ENCODE measurements around the gene LAGE3.

The LAGE3 gene

DNA sequence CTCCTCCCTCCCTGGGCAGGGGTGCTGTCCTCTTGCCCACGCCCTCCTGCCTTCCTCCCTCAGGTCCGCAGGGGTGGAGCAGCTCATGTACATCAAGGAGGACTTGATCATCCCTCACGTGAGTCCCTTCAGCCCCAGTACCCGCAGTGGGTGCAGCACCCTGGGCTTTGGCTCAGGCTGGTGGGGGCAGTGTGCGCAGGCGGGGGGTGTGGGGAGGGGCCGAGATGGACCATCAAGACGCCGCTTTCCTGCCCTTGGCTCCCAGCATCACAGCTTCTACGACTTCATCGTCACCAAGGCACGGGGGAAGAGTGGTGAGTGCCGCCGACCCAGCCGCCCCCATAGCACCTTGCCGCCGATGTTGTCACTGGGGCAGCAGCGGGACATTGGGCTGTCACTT lies 29.5 kb downstream of the LAGE3 start:
- no peaks in the 10 kb centered on the region for H3K27me3 ChIP-seq (ENCODE audit: insufficient read depth, low read length)
- H2AFZ ChIP-seq (ENCODE audit: low read depth, low read length) = no peak overlapping the region
- H3K4me3 ChIP-seq (ENCODE audit: low read length) = no peak overlapping the region
- no peaks in the 10 kb centered on the region for H3K9me3 ChIP-seq (ENCODE audit: low read length)
- peaks cover 4% of the 10 kb centered on the region for H3K4me1 ChIP-seq (ENCODE audit: insufficient read depth, low read length)
- H3K36me3 ChIP-seq (ENCODE audit: insufficient read depth, low read length) = no peaks in the 10 kb centered on the region

DNA sequence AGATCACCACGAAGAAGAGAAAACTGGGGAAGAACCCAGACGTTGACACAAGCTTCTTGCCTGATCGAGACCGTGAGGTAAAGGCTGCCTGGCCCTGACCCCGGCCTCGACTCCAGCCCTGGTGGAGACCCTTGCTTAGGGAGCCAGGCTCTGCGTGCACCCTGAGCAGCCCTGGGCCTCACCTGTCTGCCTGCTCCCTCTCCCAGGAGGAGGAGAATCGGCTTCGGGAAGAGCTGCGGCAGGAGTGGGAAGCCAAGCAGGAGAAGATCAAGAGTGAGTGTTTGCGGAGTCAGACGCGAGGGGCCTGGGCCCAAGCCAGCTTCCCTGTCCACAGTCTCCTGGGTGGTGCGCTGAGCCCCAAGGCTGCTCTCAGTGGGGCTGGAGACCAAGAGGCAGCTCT lies 30.6 kb downstream of the LAGE3 start:
- no peak overlapping the region for H3K4me3 ChIP-seq (ENCODE audit: low read length)
- no peak overlapping the region for H2AFZ ChIP-seq (ENCODE audit: low read depth, low read length)
- H3K36me3 ChIP-seq (ENCODE audit: insufficient read depth, low read length) = no peaks in the 10 kb centered on the region
- H3K9me3 ChIP-seq (ENCODE audit: low read length) = no peaks in the 10 kb centered on the region
- no peaks in the 10 kb centered on the region for H3K27me3 ChIP-seq (ENCODE audit: insufficient read depth, low read length)
- H3K4me1 ChIP-seq (ENCODE audit: insufficient read depth, low read length) = peaks cover 9% of the 10 kb centered on the region

GRCh38 chrX:154446430-154446829 lies 32.7 kb downstream of the LAGE3 start:
- Histone ChIP-seq H3K4me1 (ENCODE audit: insufficient read depth, low read length) (peaks cover 17% of the 10 kb centered on the region), H3K36me3 (ENCODE audit: insufficient read depth, low read length) (peaks cover 10% of the 10 kb centered on the region), H2AFZ (ENCODE audit: low read depth, low read length) (no peak overlapping the region), H3K4me3 (ENCODE audit: low read length) (no peak overlapping the region), H3K9me3 (ENCODE audit: low read length) (no peaks in the 10 kb centered on the region), H3K27me3 (ENCODE audit: insufficient read depth, low read length) (no peaks in the 10 kb centered on the region)

- Histone ChIP-seq H2AFZ (ENCODE audit: low read depth, low read length) (no peak overlapping the region), H3K4me3 (ENCODE audit: low read length) (no peak overlapping the region), H3K36me3 (ENCODE audit: insufficient read depth, low read length) (peaks cover 13% of the 10 kb centered on the region)
Observed at GRCh38 chrX:154445776-154446175, 33.3 kb downstream of the LAGE3 start.

GRCh38 chrX:154444755-154445246 lies 34.3 kb downstream of the LAGE3 start:
- Histone ChIP-seq H2AFZ (ENCODE audit: low read depth, low read length) (no peak overlapping the region), H3K4me1 (ENCODE audit: insufficient read depth, low read length) (peaks cover 17% of the 10 kb centered on the region), H3K9me3 (ENCODE audit: low read length) (no peaks in the 10 kb centered on the region), H3K36me3 (ENCODE audit: insufficient read depth, low read length) (peaks cover 19% of the 10 kb centered on the region), H3K27me3 (ENCODE audit: insufficient read depth, low read length) (no peaks in the 10 kb centered on the region), H3K4me3 (ENCODE audit: low read length) (peak overlapping the region; percentile 52)

More at GRCh38 chrX:154445776-154446175, 33.3 kb downstream of the LAGE3 start:
- Histone ChIP-seq H3K27me3 (ENCODE audit: insufficient read depth, low read length) (no peaks in the 10 kb centered on the region), H3K4me1 (ENCODE audit: insufficient read depth, low read length) (peaks cover 17% of the 10 kb centered on the region), H3K9me3 (ENCODE audit: low read length) (no peaks in the 10 kb centered on the region)

DNA sequence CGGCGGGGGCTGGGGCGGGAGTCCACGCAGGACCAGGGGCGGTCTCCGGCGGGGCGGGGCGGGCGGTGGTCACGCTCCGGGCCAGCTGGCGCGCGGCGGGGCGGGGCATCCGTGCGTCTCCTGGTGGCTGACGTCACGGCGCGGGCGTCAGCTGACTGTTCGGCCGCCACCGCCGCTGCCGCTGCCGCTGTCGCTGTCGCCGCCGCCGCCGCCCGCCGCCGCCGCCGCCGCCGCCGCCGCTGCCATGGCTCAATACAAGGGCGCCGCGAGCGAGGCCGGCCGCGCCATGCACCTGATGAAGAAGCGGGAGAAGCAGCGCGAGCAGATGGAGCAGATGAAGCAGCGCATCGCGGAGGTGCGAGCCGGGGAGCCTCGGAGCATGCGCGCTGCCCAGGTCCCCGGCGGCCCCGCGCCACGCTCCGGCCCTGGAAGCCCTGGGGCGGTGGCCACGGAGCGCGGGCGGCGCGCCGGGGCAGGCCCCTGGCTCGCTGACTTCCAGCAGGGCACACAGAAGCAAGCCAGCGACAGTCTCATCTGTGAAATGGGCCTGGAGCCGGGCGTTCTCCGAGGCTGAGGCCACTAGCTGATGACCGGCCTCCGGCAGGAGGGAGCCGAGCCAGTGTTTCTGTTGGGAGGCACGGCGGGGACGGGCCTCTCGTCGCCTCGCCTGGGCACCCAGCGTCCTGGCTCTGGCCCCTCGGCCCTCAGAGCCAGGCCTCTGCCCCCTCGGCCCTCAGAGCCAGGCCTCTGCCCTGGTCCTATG lies 34.9 kb downstream of the LAGE3 start, which contains the start of gene FAM50A:
FAM50A (plus strand) TSS at position 150 of the 763 bp plus-strand sequence; CDS start at position 245, 95 bp downstream.
- Histone ChIP-seq H3K4me1 (ENCODE audit: insufficient read depth, low read length) (peaks cover 17% of the 10 kb centered on the region), H3K9me3 (ENCODE audit: low read length) (no peaks in the 10 kb centered on the region), H3K36me3 (ENCODE audit: insufficient read depth, low read length) (peaks cover 20% of the 10 kb centered on the region), H3K4me3 (ENCODE audit: low read length) (peak within 1 kb of the TSS; percentile 52), H3K27me3 (ENCODE audit: insufficient read depth, low read length) (no peaks in the 10 kb centered on the region), H2AFZ (ENCODE audit: low read depth, low read length) (no peak within 1 kb of the TSS)

DNA sequence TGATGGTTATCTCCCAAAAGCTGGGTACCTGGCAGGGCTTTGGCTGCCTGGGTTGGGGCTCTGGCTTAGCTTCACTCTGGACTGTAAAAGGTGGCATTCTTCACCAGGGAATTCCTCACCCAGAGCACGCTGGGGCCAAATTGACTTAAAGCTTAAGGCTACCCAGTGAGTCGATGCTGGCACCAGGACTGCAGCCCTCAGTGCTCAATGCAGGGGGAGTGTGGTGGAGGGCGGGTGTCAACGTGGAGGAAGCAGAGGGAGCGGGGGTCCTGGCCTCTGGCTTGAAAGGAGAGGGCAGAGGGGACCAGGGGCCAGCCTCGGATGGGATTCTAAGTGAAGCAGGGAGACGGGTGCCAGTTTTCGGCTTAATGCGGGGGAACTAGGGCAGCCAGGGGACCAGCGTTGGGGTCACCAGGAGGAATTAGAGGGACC lies 35.6 kb downstream of the LAGE3 start:
- Histone ChIP-seq H3K27me3 (ENCODE audit: insufficient read depth, low read length) (no peaks in the 10 kb centered on the region), H3K9me3 (ENCODE audit: low read length) (no peaks in the 10 kb centered on the region), H3K36me3 (ENCODE audit: insufficient read depth, low read length) (peaks cover 25% of the 10 kb centered on the region), H3K4me3 (ENCODE audit: low read length) (peak overlapping the region; percentile 34), H2AFZ (ENCODE audit: low read depth, low read length) (no peak overlapping the region), H3K4me1 (ENCODE audit: insufficient read depth, low read length) (peaks cover 21% of the 10 kb centered on the region)

DNA sequence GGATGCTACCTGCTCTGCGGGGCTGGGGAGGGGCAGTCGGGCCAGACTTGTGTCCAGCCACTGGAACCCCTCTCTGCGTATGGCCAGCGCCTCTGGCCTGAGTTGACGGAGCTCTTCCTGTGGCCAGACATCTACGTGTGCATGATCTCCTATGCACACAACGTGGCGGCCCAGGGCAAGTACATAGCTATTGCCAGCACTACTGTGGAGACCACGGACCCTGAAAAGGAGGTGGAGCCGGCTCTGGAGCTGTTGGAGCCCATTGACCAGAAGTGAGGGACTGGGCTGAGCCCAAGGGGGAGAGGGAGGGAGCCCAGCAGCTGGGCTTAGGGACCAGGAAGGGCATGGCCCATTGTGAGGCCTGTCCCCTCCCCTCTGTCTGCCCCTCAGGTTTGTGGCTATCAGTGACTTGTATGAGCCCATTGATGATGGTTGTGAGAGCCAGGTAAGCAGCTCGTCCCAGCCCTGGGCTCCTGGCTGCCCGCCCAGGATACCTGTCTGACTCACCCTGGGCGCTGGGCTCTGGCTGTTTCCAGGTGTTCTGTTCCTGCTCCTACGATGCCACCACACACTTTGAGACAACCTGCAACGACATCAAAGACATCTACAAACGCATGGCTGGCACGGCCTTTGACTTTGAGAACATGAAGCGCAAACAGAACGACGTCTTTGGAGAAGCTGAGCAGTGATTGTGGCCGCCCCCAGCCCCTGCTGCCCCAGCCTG lies 36.9 kb downstream of the LAGE3 start:
- H3K9me3 ChIP-seq (ENCODE audit: low read length) = no peaks in the 10 kb centered on the region

GRCh38 chrX:154441564-154441963 lies 37.5 kb downstream of the LAGE3 start:
- H3K4me1 ChIP-seq (ENCODE audit: insufficient read depth, low read length) = peaks cover 27% of the 10 kb centered on the region
- H3K36me3 ChIP-seq (ENCODE audit: insufficient read depth, low read length) = peaks cover 25% of the 10 kb centered on the region
- H3K9me3 ChIP-seq (ENCODE audit: low read length) = no peaks in the 10 kb centered on the region
- H2AFZ ChIP-seq (ENCODE audit: low read depth, low read length) = no peak overlapping the region
- no peak overlapping the region for H3K4me3 ChIP-seq (ENCODE audit: low read length)
- H3K27me3 ChIP-seq (ENCODE audit: insufficient read depth, low read length) = no peaks in the 10 kb centered on the region

More for the DNA sequence above, 36.9 kb downstream of the LAGE3 start:
- no peak overlapping the region for H3K4me3 ChIP-seq (ENCODE audit: low read length)
- no peaks in the 10 kb centered on the region for H3K27me3 ChIP-seq (ENCODE audit: insufficient read depth, low read length)
- no peak overlapping the region for H2AFZ ChIP-seq (ENCODE audit: low read depth, low read length)
- H3K4me1 ChIP-seq (ENCODE audit: insufficient read depth, low read length) = peaks cover 27% of the 10 kb centered on the region
- peaks cover 25% of the 10 kb centered on the region for H3K36me3 ChIP-seq (ENCODE audit: insufficient read depth, low read length)

GRCh38 chrX:154440623-154441357 lies 38.3 kb downstream of the LAGE3 start:
- Histone ChIP-seq H2AFZ (ENCODE audit: low read depth, low read length) (no peak overlapping the region), H3K36me3 (ENCODE audit: insufficient read depth, low read length) (peaks cover 26% of the 10 kb centered on the region), H3K27me3 (ENCODE audit: insufficient read depth, low read length) (no peaks in the 10 kb centered on the region), H3K4me3 (ENCODE audit: low read length) (no peak overlapping the region), H3K9me3 (ENCODE audit: low read length) (no peaks in the 10 kb centered on the region), H3K4me1 (ENCODE audit: insufficient read depth, low read length) (peaks cover 27% of the 10 kb centered on the region)

- Histone ChIP-seq H3K27me3 (ENCODE audit: insufficient read depth, low read length) (no peaks in the 10 kb centered on the region), H3K9me3 (ENCODE audit: low read length) (no peaks in the 10 kb centered on the region), H3K36me3 (ENCODE audit: insufficient read depth, low read length) (peaks cover 34% of the 10 kb centered on the region), H2AFZ (ENCODE audit: low read depth, low read length) (no peak overlapping the region), H3K4me1 (ENCODE audit: insufficient read depth, low read length) (peaks cover 25% of the 10 kb centered on the region), H3K4me3 (ENCODE audit: low read length) (no peak overlapping the region)
Observed at GRCh38 chrX:154439841-154440240, 39.2 kb downstream of the LAGE3 start.

DNA sequence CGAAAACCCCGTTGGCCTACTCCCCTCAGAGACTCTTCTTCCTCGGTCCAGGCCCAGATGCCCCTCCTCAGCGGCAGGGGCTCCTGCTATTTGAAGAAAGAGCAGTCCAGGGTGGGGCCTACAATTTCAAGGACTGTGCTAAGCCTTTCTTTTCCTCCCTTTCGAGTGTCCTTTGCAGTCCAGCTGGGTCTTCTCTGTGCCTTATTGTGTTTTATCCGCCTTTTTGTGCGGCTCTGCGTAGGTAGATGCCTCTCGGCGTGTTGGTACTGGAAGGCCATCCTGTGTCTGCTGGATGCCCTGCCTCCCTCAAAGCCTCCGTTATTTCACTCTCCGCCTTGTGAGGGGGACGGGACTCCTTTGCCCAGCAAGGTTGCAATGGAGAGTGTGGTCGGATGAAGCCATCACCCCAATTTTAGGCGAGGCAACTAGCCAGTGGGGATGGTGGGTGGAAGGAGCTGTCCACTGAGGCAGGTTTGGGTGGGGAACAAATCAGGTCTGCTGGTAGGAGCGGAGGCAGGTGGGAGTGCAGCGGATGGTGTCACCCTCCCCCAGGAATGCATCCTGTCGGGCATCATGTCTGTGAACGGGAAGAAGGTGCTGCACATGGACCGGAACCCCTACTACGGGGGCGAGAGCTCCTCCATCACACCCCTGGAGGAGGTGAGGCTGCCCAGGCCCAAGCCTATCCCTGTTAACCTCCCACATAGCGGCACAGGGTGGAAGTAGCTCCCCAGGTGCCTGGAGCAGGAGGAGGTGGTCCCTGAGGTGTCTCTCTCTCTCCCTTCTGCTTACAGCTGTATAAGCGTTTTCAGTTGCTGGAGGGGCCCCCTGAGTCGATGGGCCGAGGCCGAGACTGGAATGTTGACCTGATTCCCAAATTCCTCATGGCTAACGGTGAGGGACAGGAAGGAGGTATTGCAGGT lies 40.8 kb downstream of the LAGE3 start:
- Histone ChIP-seq H3K9me3 (ENCODE audit: low read length) (no peaks in the 10 kb centered on the region), H3K36me3 (ENCODE audit: insufficient read depth, low read length) (peaks cover 43% of the 10 kb centered on the region), H2AFZ (ENCODE audit: low read depth, low read length) (no peak overlapping the region), H3K4me3 (ENCODE audit: low read length) (peak overlapping the region; percentile 55), H3K27me3 (ENCODE audit: insufficient read depth, low read length) (no peaks in the 10 kb centered on the region), H3K4me1 (ENCODE audit: insufficient read depth, low read length) (peaks cover 16% of the 10 kb centered on the region)

Data from neuron (in vitro differentiated cells).